ENCODE measurements around the gene AIG1.

The AIG1 gene

GRCh38 chr6:143188292-143188691 lies 127.6 kb downstream of the AIG1 start:
- Histone ChIP-seq H3K4me3 (ENCODE audit: severe bottlenecking) (no peak overlapping the region), H3K4me1 (ENCODE audit: insufficient read depth, poor library complexity, severe bottlenecking) (peaks cover 7% of the 10 kb centered on the region), H3K36me3 (ENCODE audit: low read depth) (peaks cover 17% of the 10 kb centered on the region), H3K27me3 (ENCODE audit: insufficient read depth, poor library complexity, severe bottlenecking) (no peaks in the 10 kb centered on the region), H3K9me3 (ENCODE audit: severe bottlenecking) (no peaks in the 10 kb centered on the region), H3K27ac (ENCODE audit: poor library complexity, severe bottlenecking) (no peak overlapping the region)
- no peak for TF ChIP-seq CTCF (IDR thresholded peaks at IDR 0.05; ENCODE audit: poor library complexity, severe bottlenecking)
- DNase-seq (ENCODE audit: low spot score) (no peak), ATAC-seq (ENCODE audit: low read depth) (no peak)

GRCh38 chr6:143191361-143191760 lies 130.7 kb downstream of the AIG1 start:
- DNase-seq (ENCODE audit: low spot score) (no peak), ATAC-seq (ENCODE audit: low read depth) (no peak)
- H3K27me3 ChIP-seq (ENCODE audit: insufficient read depth, poor library complexity, severe bottlenecking) = no peaks in the 10 kb centered on the region

GRCh38 chr6:143192766-143193165 lies 132.1 kb downstream of the AIG1 start:
- DNase-seq (ENCODE audit: low spot score) = no peak
- H3K27me3 ChIP-seq (ENCODE audit: insufficient read depth, poor library complexity, severe bottlenecking) = no peaks in the 10 kb centered on the region
- 0 out of 2 replicates have a peak, but pooled peaks cover 4% of the 10 kb centered on the region for H3K36me3 ChIP-seq (ENCODE audit: low read depth)
- H3K4me1 ChIP-seq (ENCODE audit: insufficient read depth, poor library complexity, severe bottlenecking) = peaks cover 7% of the 10 kb centered on the region
- H3K27ac ChIP-seq (ENCODE audit: poor library complexity, severe bottlenecking) = no peak overlapping the region
- no peak overlapping the region for H3K4me3 ChIP-seq (ENCODE audit: severe bottlenecking)
- TF ChIP-seq CTCF (IDR thresholded peaks at IDR 0.05; ENCODE audit: poor library complexity, severe bottlenecking) = no peak
- ATAC-seq (ENCODE audit: low read depth) = no peak
- no peaks in the 10 kb centered on the region for H3K9me3 ChIP-seq (ENCODE audit: severe bottlenecking)

More at GRCh38 chr6:143191361-143191760, 130.7 kb downstream of the AIG1 start:
- TF ChIP-seq CTCF (IDR thresholded peaks at IDR 0.05; ENCODE audit: poor library complexity, severe bottlenecking) = no peak
- peaks cover 14% of the 10 kb centered on the region for H3K36me3 ChIP-seq (ENCODE audit: low read depth)
- H3K4me1 ChIP-seq (ENCODE audit: insufficient read depth, poor library complexity, severe bottlenecking) = peaks cover 7% of the 10 kb centered on the region
- no peak overlapping the region for H3K27ac ChIP-seq (ENCODE audit: poor library complexity, severe bottlenecking)
- no peaks in the 10 kb centered on the region for H3K9me3 ChIP-seq (ENCODE audit: severe bottlenecking)
- H3K4me3 ChIP-seq (ENCODE audit: severe bottlenecking) = no peak overlapping the region

GRCh38 chr6:143193571-143194094 lies 132.9 kb downstream of the AIG1 start:
- Histone ChIP-seq H3K27me3 (ENCODE audit: insufficient read depth, poor library complexity, severe bottlenecking) (no peaks in the 10 kb centered on the region), H3K4me1 (ENCODE audit: insufficient read depth, poor library complexity, severe bottlenecking) (peaks cover 7% of the 10 kb centered on the region)
- ATAC-seq (ENCODE audit: low read depth) = no peak

More at GRCh38 chr6:143193571-143194094, 132.9 kb downstream of the AIG1 start:
- Histone ChIP-seq H3K36me3 (ENCODE audit: low read depth) (0 out of 2 replicates have a peak, but pooled peaks cover 3% of the 10 kb centered on the region), H3K9me3 (ENCODE audit: severe bottlenecking) (no peaks in the 10 kb centered on the region), H3K27ac (ENCODE audit: poor library complexity, severe bottlenecking) (no peak overlapping the region), H3K4me3 (ENCODE audit: severe bottlenecking) (no peak overlapping the region)
- DNase-seq (ENCODE audit: low spot score) = no peak
- TF ChIP-seq CTCF (IDR thresholded peaks at IDR 0.05; ENCODE audit: poor library complexity, severe bottlenecking) = no peak

All from RWPE2 (cell line).